ENCODE results near the gene SPAG16.

SPAG16 gene

DNA sequence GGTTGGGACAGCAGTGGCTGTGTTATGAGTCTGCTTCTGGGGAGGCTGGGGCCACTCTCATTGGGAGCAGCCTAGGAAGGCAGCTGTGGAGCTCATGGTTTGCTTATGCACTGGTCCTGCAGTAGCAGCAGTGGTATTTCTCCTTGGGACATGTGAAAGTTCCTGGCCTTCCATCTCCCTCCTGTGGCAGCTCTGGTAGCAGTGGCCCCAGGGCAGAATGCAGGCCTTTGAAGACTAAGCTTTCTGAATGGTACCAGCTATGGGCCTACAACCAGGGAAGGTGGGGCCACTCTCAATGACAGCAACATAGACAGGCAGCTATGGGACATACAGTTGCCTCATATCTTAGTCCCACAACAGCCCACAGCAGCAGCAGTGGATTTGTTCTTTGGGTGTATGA is 1009.3 kb downstream of the SPAG16 start:
- H3F3A ChIP-seq (ENCODE audit: insufficient read depth): no peaks in the 10 kb centered on the region
- H3K36me3 ChIP-seq (ENCODE audit: low read length): no peaks in the 10 kb centered on the region
- no peak overlapping the region for H3K4me3 ChIP-seq (ENCODE audit: insufficient read depth, low read length, poor library complexity, severe bottlenecking)
- no peaks in the 10 kb centered on the region for H3K79me2 ChIP-seq (ENCODE audit: insufficient read depth, low read length)
- no peaks in the 10 kb centered on the region for H4K20me1 ChIP-seq (ENCODE audit: low read depth, low read length)
- no peak overlapping the region for H3K9ac ChIP-seq (ENCODE audit: low read length)
- no peak overlapping the region for H2AFZ ChIP-seq (ENCODE audit: low read depth, low read length, severe bottlenecking)
- no peak overlapping the region for H3K4me2 ChIP-seq (ENCODE audit: low read depth, low read length, poor library complexity, severe bottlenecking)
- no peak overlapping the region for H3K27ac ChIP-seq (ENCODE audit: low read depth, low read length)
- no peaks in the 10 kb centered on the region for H3K9me3 ChIP-seq (ENCODE audit: insufficient read depth, low read length)
- no peak for TF ChIP-seq EZH2phosphoT487 (conservative IDR thresholded peaks at IDR 0.05; ENCODE audit: low read length)
- TF ChIP-seq CTCF (IDR thresholded peaks at IDR 0.05; ENCODE audit: insufficient read depth, low read length, poor library complexity, severe bottlenecking): no peak
- H3K9me2 ChIP-seq (replicated peaks; ENCODE audit: insufficient read depth, low read length): no peaks in the 10 kb centered on the region
- H3K27me3 ChIP-seq (ENCODE audit: low read length): no peaks in the 10 kb centered on the region

DNA sequence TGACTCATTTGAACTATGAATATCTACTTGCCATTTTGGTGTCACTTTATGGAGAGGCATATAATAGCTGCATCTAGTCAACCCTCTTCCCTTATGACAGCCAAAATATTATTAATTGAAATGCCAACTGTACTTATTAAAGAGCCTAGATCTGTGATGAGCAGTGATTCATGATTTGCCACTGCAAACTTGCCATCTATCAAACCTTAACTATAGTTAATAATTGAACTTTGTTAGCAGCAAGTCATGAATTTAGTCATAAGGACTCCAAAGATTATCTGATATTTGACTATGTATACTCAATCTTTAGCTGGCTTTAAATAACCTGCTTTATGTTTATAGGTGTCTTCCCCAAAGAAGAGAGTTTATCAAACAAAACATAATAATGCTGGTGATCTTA is 1010.2 kb downstream of the SPAG16 start:
- Histone ChIP-seq H3K79me2 (ENCODE audit: insufficient read depth, low read length) (no peaks in the 10 kb centered on the region), H3K4me3 (ENCODE audit: insufficient read depth, low read length, poor library complexity, severe bottlenecking) (no peak overlapping the region), H3K9me2 (replicated peaks; ENCODE audit: insufficient read depth, low read length) (no peaks in the 10 kb centered on the region), H3K4me2 (ENCODE audit: low read depth, low read length, poor library complexity, severe bottlenecking) (no peak overlapping the region), H3K9me3 (ENCODE audit: insufficient read depth, low read length) (no peaks in the 10 kb centered on the region), H2AFZ (ENCODE audit: low read depth, low read length, severe bottlenecking) (no peak overlapping the region), H3K36me3 (ENCODE audit: low read length) (no peaks in the 10 kb centered on the region), H3K27ac (ENCODE audit: low read depth, low read length) (no peak overlapping the region), H4K20me1 (ENCODE audit: low read depth, low read length) (no peaks in the 10 kb centered on the region), H3F3A (ENCODE audit: insufficient read depth) (no peaks in the 10 kb centered on the region), H3K27me3 (ENCODE audit: low read length) (no peaks in the 10 kb centered on the region), H3K9ac (ENCODE audit: low read length) (no peak overlapping the region)
- TF ChIP-seq CTCF (IDR thresholded peaks at IDR 0.05; ENCODE audit: insufficient read depth, low read length, poor library complexity, severe bottlenecking) (no peak), EZH2phosphoT487 (conservative IDR thresholded peaks at IDR 0.05; ENCODE audit: low read length) (no peak)

DNA sequence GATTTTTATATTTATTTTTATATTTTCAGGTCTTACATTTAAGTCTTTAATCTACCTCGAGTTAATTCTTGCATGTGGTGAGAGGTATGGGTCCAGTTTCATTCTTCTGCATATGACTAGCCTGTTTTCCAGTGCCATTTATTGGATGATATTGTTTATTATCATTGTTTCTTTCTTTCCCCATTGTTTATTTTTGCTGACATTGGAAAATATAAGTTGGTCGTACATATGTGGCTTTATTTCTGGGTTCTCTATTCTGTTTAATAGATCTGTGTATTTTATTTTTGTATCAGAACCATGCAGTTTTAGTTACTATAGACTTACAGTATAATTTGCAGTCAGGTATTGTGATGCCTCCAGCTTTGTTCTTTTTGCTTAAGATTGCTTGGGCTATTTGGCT is 1013.2 kb downstream of the SPAG16 start:
- Histone ChIP-seq H3K36me3 (ENCODE audit: low read length) (no peaks in the 10 kb centered on the region), H3K27ac (ENCODE audit: low read depth, low read length) (no peak overlapping the region), H3K9me3 (ENCODE audit: insufficient read depth, low read length) (no peaks in the 10 kb centered on the region), H3K4me2 (ENCODE audit: low read depth, low read length, poor library complexity, severe bottlenecking) (no peak overlapping the region), H3F3A (ENCODE audit: insufficient read depth) (no peaks in the 10 kb centered on the region), H2AFZ (ENCODE audit: low read depth, low read length, severe bottlenecking) (no peak overlapping the region), H3K9me2 (replicated peaks; ENCODE audit: insufficient read depth, low read length) (no peaks in the 10 kb centered on the region), H3K4me3 (ENCODE audit: insufficient read depth, low read length, poor library complexity, severe bottlenecking) (no peak overlapping the region), H3K79me2 (ENCODE audit: insufficient read depth, low read length) (no peaks in the 10 kb centered on the region), H3K9ac (ENCODE audit: low read length) (no peak overlapping the region), H3K27me3 (ENCODE audit: low read length) (no peaks in the 10 kb centered on the region), H4K20me1 (ENCODE audit: low read depth, low read length) (no peaks in the 10 kb centered on the region)
- TF ChIP-seq EZH2phosphoT487 (conservative IDR thresholded peaks at IDR 0.05; ENCODE audit: low read length) (no peak), CTCF (IDR thresholded peaks at IDR 0.05; ENCODE audit: insufficient read depth, low read length, poor library complexity, severe bottlenecking) (no peak)

GRCh38 chr2:214310319-214310718 is 1026.1 kb downstream of the SPAG16 start:
- Histone ChIP-seq H2AFZ (ENCODE audit: low read depth, low read length, severe bottlenecking) (no peak overlapping the region), H3K36me3 (ENCODE audit: low read length) (no peaks in the 10 kb centered on the region), H4K20me1 (ENCODE audit: low read depth, low read length) (no peaks in the 10 kb centered on the region), H3K9me2 (replicated peaks; ENCODE audit: insufficient read depth, low read length) (no peaks in the 10 kb centered on the region), H3K27me3 (ENCODE audit: low read length) (no peaks in the 10 kb centered on the region), H3K4me3 (ENCODE audit: insufficient read depth, low read length, poor library complexity, severe bottlenecking) (no peak overlapping the region), H3K9me3 (ENCODE audit: insufficient read depth, low read length) (no peaks in the 10 kb centered on the region), H3K79me2 (ENCODE audit: insufficient read depth, low read length) (no peaks in the 10 kb centered on the region), H3K9ac (ENCODE audit: low read length) (no peak overlapping the region), H3F3A (ENCODE audit: insufficient read depth) (no peaks in the 10 kb centered on the region), H3K27ac (ENCODE audit: low read depth, low read length) (no peak overlapping the region), H3K4me2 (ENCODE audit: low read depth, low read length, poor library complexity, severe bottlenecking) (no peak overlapping the region)
- no peak for TF ChIP-seq EZH2phosphoT487 (conservative IDR thresholded peaks at IDR 0.05; ENCODE audit: low read length)
- TF ChIP-seq CTCF (IDR thresholded peaks at IDR 0.05; ENCODE audit: insufficient read depth, low read length, poor library complexity, severe bottlenecking): no peak
